NCI-H187 (cell line): ENCODE measurements around the gene HAT1.

Experiments used
- DNase-seq, 2 experiments: peaks; one replicate each; lab custom pipeline; 2025; lab: John Stamatoyannopoulos, UW

HAT1 gene

GRCh38 chr2:171921970-171922229, 361 bp upstream of the HAT1 start:
- DNase-seq = no peak

- DNase-seq = no peak
Measured at GRCh38 chr2:171923206-171923605, 945 bp downstream of the HAT1 start.

- DNase-seq = no peak
Measured at GRCh38 chr2:171924170-171924942, 2.1 kb downstream of the HAT1 start.

GRCh38 chr2:171930385-171930784, 8.1 kb downstream of the HAT1 start:
- no peak for DNase-seq

- DNase-seq = no peak
Measured at GRCh38 chr2:171939058-171939742, 16.9 kb downstream of the HAT1 start.

- no peak for DNase-seq
Measured at GRCh38 chr2:171939743-171940071, 17.4 kb downstream of the HAT1 start.

GRCh38 chr2:171941316-171941699, 19.0 kb downstream of the HAT1 start:
- DNase-seq = no peak

GRCh38 chr2:171943869-171944268, 21.6 kb downstream of the HAT1 start:
- DNase-seq = no peak

GRCh38 chr2:171952276-171952675, 30.0 kb downstream of the HAT1 start:
- DNase-seq = no peak

GRCh38 chr2:171952748-171953147, 30.5 kb downstream of the HAT1 start:
- no peak for DNase-seq

GRCh38 chr2:171956135-171956825, 34.0 kb downstream of the HAT1 start:
- no peak for DNase-seq

GRCh38 chr2:171957061-171957460, 34.8 kb downstream of the HAT1 start:
- no peak for DNase-seq

GRCh38 chr2:171958475-171958874, 36.2 kb downstream of the HAT1 start:
- no peak for DNase-seq

GRCh38 chr2:171959998-171960397, 37.7 kb downstream of the HAT1 start:
- DNase-seq = no peak

- no peak for DNase-seq
Measured at GRCh38 chr2:171960570-171960969, 38.3 kb downstream of the HAT1 start.

GRCh38 chr2:171963198-171963597, 40.9 kb downstream of the HAT1 start:
- DNase-seq = no peak

- no peak for DNase-seq
Measured at GRCh38 chr2:171964308-171964707, 42.0 kb downstream of the HAT1 start.

- no peak for DNase-seq
Measured at GRCh38 chr2:171965238-171965637, 43.0 kb downstream of the HAT1 start.

- DNase-seq = no peak
Measured at GRCh38 chr2:171965661-171966060, 43.4 kb downstream of the HAT1 start.

GRCh38 chr2:171966235-171966634, 44.0 kb downstream of the HAT1 start:
- no peak for DNase-seq

GRCh38 chr2:171966688-171967087, 44.4 kb downstream of the HAT1 start:
- DNase-seq = no peak

GRCh38 chr2:171968509-171968908, 46.2 kb downstream of the HAT1 start:
- no peak for DNase-seq

- DNase-seq = no peak
Measured at GRCh38 chr2:171972329-171972982, 50.2 kb downstream of the HAT1 start.
